MCF 10A (cell line): ENCODE results near the gene MVB12B. TPM values are rescaled to one million over a fixed set of nuclear protein-coding genes. Genes with fewer than 3 reads are reported as not detected.

Experiments used
- BruUV-seq: library from RNA; stranded (reverse); fragments of 400-500 nt; replicated peaks from 2 replicates; lab custom pipeline; 2021; lab: Mats Ljungman, UMichigan
- CTCF ChIA-PET: fragments of 300-600 bp; sonication (Branson Sonifier 250); formaldehyde crosslinking; extraction: SDS; loops from one replicate; lab custom pipeline; 2021; ENCODE audit warnings: antibody characterized with exemption, inconsistent platforms; lab: Yijun Ruan, JAX
- POLR2A ChIA-PET: fragments of 300-600, 350-650 bp; sonication (Branson Sonifier 250); formaldehyde crosslinking; extraction: SDS; loops from one replicate; lab custom pipeline; 2020; ENCODE audit warnings: antibody characterized with exemption, inconsistent platforms; lab: Yijun Ruan, JAX
- DNase-seq: peaks from one replicate; pipeline ENCODE4 v3.0.0-alpha.2; 2018; ENCODE audit not compliant: unreplicated experiment
- H3K27ac Mint-ChIP-seq: one replicate; pipeline ENCODE4 v1.8.0; 2022; ENCODE audit warnings: mild to moderate bottlenecking, low read depth, mixed read lengths; ENCODE audit not compliant: unreplicated experiment
- H3K27me3 Mint-ChIP-seq: one replicate; pipeline ENCODE4 v1.8.0; 2022; ENCODE audit warnings: mixed read lengths; ENCODE audit not compliant: insufficient read depth, unreplicated experiment
- H3K36me3 Mint-ChIP-seq: one replicate; pipeline ENCODE4 v1.8.0; 2022; ENCODE audit warnings: mild to moderate bottlenecking, moderate library complexity, mixed read lengths; ENCODE audit not compliant: insufficient read depth, unreplicated experiment
- H3K4me1 Mint-ChIP-seq: one replicate; pipeline ENCODE4 v1.8.0; 2022; ENCODE audit warnings: mixed read lengths; ENCODE audit not compliant: insufficient read depth, unreplicated experiment
- H3K4me3 Mint-ChIP-seq: one replicate; pipeline ENCODE4 v1.8.0; 2022; ENCODE audit warnings: mild to moderate bottlenecking, moderate library complexity, mixed read lengths; ENCODE audit not compliant: unreplicated experiment
- H3K9me3 Mint-ChIP-seq: one replicate; pipeline ENCODE4 v1.8.0; 2022; ENCODE audit warnings: mixed read lengths; ENCODE audit not compliant: unreplicated experiment
- intact Hi-C: fragments of 100-400 bp; cut with micrococcal nuclease; formaldehyde crosslinking; loops from 2 replicates; pipeline ENCODE4 v1.14.1; 2022
- total RNA-seq: library from RNA; stranded (reverse); gene quantifications from 2 replicates; pipeline ENCODE4 v1.2.3, GENCODE V29; 2022
- TF ChIP-seq, protein P1 (sequence below): fragments of 200-600 bp; IDR thresholded peaks from one replicate; pipeline ENCODE4 v1.8.0; 2022; ENCODE audit warnings: antibody characterized with exemption, mild to moderate bottlenecking; ENCODE audit not compliant: unreplicated experiment

MVB12B gene
- total RNA-seq, 1 experiment from 2014 or later = 5.5 TPM

DNA sequence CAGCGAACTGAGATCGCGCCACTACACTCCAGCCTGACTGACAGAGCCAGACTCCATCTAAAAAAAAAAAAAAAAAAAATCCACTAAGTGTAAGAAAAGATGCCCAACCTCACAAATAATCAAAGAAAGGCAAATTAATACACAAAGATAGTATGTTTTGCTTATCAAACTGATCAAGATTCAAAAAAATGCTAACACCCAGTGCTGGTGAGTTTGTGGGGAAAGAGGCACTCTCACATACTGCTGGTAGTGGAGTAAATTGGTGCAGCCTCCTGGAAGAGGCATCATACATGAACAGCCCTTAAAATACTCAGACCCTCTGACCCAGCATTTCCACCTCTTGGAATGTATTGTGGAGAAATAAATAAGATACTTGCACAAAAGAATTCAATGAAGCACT, 216.9 kb downstream of the MVB12B start:
- Mint-ChIP-seq H3K4me3 (no peak overlapping the region), H3K27ac (no peak overlapping the region), H3K36me3 (no peaks in the 10 kb centered on the region), H3K4me1 (no peaks in the 10 kb centered on the region), H3K9me3 (peaks cover 7% of the 10 kb centered on the region), H3K27me3 (no peaks in the 10 kb centered on the region)
- POLR2A ChIA-PET = no interaction called here
- TF ChIP-seq, protein P1, sequence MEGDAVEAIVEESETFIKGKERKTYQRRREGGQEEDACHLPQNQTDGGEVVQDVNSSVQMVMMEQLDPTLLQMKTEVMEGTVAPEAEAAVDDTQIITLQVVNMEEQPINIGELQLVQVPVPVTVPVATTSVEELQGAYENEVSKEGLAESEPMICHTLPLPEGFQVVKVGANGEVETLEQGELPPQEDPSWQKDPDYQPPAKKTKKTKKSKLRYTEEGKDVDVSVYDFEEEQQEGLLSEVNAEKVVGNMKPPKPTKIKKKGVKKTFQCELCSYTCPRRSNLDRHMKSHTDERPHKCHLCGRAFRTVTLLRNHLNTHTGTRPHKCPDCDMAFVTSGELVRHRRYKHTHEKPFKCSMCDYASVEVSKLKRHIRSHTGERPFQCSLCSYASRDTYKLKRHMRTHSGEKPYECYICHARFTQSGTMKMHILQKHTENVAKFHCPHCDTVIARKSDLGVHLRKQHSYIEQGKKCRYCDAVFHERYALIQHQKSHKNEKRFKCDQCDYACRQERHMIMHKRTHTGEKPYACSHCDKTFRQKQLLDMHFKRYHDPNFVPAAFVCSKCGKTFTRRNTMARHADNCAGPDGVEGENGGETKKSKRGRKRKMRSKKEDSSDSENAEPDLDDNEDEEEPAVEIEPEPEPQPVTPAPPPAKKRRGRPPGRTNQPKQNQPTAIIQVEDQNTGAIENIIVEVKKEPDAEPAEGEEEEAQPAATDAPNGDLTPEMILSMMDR = no peak
- no peak for DNase-seq
- CTCF ChIA-PET = interaction anchor here (0.5 to 1.1 kb wide), 5 partner anchors 11 to 580 kb away, joined by 3 to 5 read pairs (median 3); no protein-coding TSS in a partner anchor
- BruUV-seq = no TSS peak
- intact Hi-C loops = no loop called here

DNA sequence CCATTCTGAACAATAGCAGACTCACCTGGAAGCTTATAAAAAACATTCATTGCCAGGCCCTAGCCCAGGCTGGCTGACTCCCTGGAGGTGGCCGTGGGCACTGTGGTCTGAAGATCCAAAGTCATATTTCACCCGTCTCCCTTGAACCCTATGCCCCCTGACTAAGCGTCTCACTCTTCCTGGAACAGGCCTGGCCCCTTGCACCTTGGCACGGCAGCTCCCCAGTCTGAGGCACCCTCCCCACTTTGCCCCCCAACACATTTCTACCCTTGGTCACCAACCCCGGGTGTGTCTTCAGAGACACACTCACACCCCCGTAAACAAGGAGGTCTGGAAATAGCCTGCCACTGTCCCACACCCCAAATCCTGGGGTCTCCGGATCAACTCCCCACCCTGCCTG, 218.5 kb downstream of the MVB12B start:
- no peak for DNase-seq
- ChIA-PET CTCF (interaction anchor here (0.6 to 1.3 kb wide), 4 partner anchors 13 to 259 kb away, joined by 3 to 6 read pairs (median 3); partner anchors contain the start of gene ZBTB43), POLR2A (no interaction called here)
- H3K36me3 Mint-ChIP-seq = no peaks in the 10 kb centered on the region
- no peaks in the 10 kb centered on the region for H3K27me3 Mint-ChIP-seq
- TF ChIP-seq, protein P1 = no peak
- H3K9me3 Mint-ChIP-seq = peaks cover 7% of the 10 kb centered on the region
- no TSS peak for BruUV-seq
- H3K27ac Mint-ChIP-seq = no peak overlapping the region
- no peaks in the 10 kb centered on the region for H3K4me1 Mint-ChIP-seq
- no peak overlapping the region for H3K4me3 Mint-ChIP-seq
- intact Hi-C loops = no loop called here

DNA sequence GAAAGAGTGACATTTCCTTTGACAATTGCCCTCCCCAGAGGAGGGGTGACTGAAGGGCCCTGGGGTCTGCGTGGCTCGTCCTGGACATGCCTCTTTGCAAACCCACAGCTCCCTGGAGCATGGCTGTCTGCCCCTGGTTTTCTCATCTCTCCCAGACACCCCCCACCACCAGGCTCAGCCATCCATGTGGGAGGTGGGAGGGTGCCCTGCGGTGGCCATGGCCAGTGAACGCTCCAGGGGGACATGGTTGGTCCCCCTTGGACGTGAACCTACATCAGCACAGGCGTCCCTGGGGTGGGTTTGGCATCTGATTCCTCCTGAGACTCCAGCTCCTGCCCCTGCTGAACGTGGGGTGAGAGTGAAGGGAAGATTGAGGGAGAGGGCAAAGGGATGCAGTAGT, 219.4 kb downstream of the MVB12B start:
- CTCF ChIA-PET = interaction anchor here (0.8 kb wide), 1 partner anchor 47 kb away, joined by 4 read pairs; no protein-coding TSS in a partner anchor
- DNase-seq = no peak
- intact Hi-C loops = no loop called here
- Mint-ChIP-seq H3K27me3 (no peaks in the 10 kb centered on the region), H3K4me1 (no peaks in the 10 kb centered on the region), H3K9me3 (peaks cover 7% of the 10 kb centered on the region), H3K4me3 (no peak overlapping the region), H3K27ac (no peak overlapping the region), H3K36me3 (no peaks in the 10 kb centered on the region)
- no TSS peak for BruUV-seq
- TF ChIP-seq, protein P1 = no peak
- POLR2A ChIA-PET = no interaction called here

DNA sequence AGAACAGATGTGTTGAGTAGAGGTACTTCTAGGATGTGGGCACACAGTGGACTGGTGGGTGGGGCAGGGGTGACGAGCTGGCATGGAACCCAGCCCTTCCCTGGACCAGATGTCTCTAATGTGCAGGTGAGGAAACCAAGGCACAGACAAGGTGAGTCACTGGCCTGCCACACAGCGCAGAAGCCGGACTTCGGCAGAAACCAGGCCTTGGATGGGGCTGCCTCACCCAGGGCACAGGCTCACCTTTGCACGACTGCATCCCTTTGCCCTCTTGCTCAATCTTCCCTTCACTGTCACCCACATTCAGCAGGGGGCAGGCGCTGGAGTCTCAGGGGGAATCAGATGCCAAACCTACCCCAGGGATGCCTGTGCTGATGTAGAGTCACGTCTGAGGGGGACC, 221.7 kb downstream of the MVB12B start:
- Mint-ChIP-seq H3K4me1 (no peaks in the 10 kb centered on the region), H3K27me3 (no peaks in the 10 kb centered on the region), H3K9me3 (peaks cover 7% of the 10 kb centered on the region), H3K36me3 (no peaks in the 10 kb centered on the region), H3K27ac (no peak overlapping the region), H3K4me3 (no peak overlapping the region)
- no TSS peak for BruUV-seq
- DNase-seq = no peak
- TF ChIP-seq, protein P1 = no peak
- intact Hi-C loops = no loop called here
- ChIA-PET POLR2A (no interaction called here), CTCF (interaction anchor here (0.9 to 1.5 kb wide), 2 partner anchors 46 to 49 kb away, joined by 3 to 5 read pairs; no protein-coding TSS in a partner anchor)
